Measurements from ENCODE around the gene LCN12.

- TF ChIP-seq CTCF (IDR thresholded peaks at IDR 0.05), result no peak
- no peak for TF ChIP-seq POLR2A (IDR thresholded peaks at IDR 0.05)
Measured at GRCh38 chr9:136960212-136960937, 8.3 kb downstream of the LCN12 start.
